Activated T-cell treated with anti-CD3 and anti-CD28 coated beads, Interleukin-2, amount 50 U/mL, for 48 hours (primary cell): Measurements from ENCODE around the gene DRAP1.

Experiments
- DNase-seq, 2 experiments: peaks; one replicate each; pipeline ENCODE4 v3.0.0-alpha.2; 2020

DRAP1 gene

GRCh38 chr11:65919141-65919572, at the start of gene DRAP1:
Gene DRAP1 (plus strand): TSS chr11:65919426. CDS start chr11:65919502, 76 bp downstream.
- DNase-seq = peak; percentile 98 to 99

GRCh38 chr11:65869643-65870306, 49.5 kb upstream of the DRAP1 start:
- no peak for DNase-seq

GRCh38 chr11:65870307-65870658, 48.9 kb upstream of the DRAP1 start:
- DNase-seq = no peak

GRCh38 chr11:65870706-65871681, 48.2 kb upstream of the DRAP1 start:
- DNase-seq = peak in 1 of 2 experiments; percentile 44

GRCh38 chr11:65871811-65872548, 47.2 kb upstream of the DRAP1 start:
- DNase-seq = no peak

- no peak for DNase-seq
These were observed 46.5 kb upstream of the DRAP1 start, which contains the start of gene EFEMP2 for GRCh38 chr11:65872586-65873317. Gene EFEMP2 (minus strand): TSS chr11:65872800. CDS start chr11:65872354, 446 bp downstream.

- DNase-seq = peak; percentile 100
These were observed 45.7 kb upstream of the DRAP1 start for GRCh38 chr11:65873318-65874156.

DNA sequence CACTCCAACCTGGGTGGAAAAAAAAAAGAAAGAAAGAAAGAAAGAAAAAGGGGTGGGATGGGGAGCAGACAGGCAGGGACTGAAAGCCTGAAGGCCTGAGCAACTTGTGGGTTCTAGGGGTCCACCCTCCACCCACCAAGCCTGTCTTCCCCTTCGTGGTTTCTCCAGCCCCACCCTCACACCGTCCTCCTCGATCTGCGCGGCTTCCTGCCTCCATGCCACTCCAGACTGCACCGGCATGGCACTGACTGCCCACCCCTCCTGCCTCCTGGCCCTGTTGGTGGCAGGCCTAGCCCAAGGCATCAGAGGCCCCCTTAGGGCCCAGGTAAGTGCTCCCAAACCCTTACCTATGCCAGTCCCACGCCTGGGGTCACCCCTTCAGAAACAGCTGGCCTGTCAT, 39.6 kb upstream of the DRAP1 start, which contains the start of gene CTSW:
Gene CTSW, plus strand, starts transcription at position 221 of the 400 bp plus-strand sequence. Its CDS starts 18 bp downstream, at position 239.
- DNase-seq = peak in 1 of 2 experiments; percentile 51

DNA sequence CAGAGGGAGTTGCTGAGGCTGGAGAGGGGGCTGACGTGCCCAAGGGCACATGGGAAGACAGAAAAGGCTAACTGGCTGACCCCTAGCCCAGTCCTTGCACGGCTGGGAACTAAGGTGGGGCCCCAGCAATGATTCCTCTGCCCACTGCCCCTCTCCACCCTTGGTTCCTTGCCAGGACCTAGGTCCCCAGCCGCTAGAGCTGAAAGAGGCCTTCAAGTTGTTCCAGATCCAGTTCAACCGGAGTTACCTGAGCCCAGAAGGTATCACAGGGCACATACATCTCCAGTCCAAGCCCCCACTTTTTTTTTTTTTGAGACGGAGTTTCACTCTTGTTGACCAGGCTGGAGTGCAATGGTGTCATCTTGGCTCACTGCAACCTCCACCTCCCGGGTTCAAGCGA, 39.2 kb upstream of the DRAP1 start:
- DNase-seq = no peak

DNA sequence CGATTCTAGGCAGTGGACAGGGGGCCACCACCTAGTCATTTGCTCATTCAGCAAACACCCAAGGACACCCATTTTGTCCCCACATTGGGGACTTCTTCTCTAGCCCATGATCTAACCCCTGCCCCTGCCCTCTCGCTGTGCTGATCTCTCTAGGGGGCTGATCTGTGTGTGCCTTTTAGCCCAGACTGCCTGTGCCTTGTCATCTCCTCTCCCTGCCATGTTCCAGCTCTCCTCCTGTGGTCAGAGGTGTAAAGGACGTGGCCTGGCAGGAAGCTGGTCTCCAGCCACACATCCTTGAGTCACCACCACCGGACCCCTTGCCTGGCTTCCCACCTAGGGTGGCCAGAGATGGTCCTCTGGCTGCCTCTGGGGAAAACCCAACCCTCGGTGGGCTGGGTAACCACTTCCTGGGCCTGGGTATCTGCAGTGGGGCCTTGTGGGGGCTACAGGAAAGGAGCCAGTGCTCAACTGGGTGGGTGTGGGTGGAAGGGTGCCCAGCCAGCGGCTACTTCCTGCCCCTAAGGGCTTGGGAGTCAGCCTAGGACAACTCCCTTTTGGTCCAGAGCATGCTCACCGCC, 38.3 kb upstream of the DRAP1 start:
- no peak for DNase-seq

DNA sequence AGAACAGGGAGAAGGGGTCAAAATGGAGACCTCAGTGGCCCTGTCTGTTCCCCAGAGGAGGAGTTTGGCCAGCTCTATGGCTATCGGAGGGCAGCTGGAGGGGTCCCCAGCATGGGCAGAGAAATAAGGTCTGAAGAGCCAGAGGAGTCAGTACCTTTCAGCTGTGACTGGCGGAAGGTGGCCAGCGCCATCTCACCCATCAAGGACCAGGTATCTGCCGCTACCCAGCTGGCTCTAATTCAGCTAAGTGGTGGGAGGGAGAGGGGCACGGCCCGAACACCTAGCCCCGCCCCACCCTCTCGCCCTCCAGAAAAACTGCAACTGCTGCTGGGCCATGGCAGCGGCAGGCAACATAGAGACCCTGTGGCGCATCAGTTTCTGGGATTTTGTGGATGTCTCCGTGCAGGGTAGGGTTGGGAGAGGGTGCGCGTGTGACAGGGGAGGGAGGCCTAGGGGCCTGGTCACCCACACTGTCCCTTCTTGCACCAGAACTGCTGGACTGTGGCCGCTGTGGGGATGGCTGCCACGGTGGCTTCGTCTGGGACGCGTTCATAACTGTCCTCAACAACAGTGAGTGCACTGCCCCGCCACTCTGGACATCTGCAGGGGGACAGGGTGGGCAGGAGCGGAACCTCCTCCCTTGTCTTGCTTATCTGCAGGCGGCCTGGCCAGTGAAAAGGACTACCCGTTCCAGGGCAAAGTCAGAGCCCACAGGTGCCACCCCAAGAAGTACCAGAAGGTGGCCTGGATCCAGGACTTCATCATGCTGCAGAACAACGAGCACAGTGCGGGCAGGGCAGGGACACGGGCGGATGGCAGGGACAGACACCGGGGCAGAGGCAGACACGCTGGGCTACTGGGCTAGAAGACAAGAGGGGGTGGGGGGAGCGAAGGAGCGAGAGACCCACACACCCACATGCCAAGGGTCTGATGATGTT, 36.8 kb upstream of the DRAP1 start:
- DNase-seq = no peak

DNA sequence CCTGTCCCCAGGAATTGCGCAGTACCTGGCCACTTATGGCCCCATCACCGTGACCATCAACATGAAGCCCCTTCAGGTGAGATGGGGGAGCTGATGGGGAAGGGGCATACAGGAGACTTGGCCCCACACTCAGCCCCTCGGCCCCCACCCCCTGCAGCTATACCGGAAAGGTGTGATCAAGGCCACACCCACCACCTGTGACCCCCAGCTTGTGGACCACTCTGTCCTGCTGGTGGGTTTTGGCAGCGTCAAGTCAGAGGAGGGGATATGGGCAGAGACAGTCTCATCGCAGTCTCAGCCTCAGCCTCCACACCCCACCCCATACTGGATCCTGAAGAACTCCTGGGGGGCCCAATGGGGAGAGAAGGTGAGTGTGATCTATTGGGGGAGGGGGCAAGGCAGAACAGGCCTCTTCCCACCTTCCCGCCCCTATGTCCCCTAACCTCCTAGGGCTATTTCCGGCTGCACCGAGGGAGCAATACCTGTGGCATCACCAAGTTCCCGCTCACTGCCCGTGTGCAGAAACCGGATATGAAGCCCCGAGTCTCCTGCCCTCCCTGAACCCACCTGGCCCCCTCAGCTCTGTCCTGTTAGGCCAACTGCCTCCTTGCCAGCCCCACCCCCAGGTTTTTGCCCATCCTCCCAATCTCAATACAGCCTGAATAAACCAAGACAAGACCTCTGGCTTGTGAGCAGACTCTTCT, 36.0 kb upstream of the DRAP1 start:
- DNase-seq = no peak

DNA sequence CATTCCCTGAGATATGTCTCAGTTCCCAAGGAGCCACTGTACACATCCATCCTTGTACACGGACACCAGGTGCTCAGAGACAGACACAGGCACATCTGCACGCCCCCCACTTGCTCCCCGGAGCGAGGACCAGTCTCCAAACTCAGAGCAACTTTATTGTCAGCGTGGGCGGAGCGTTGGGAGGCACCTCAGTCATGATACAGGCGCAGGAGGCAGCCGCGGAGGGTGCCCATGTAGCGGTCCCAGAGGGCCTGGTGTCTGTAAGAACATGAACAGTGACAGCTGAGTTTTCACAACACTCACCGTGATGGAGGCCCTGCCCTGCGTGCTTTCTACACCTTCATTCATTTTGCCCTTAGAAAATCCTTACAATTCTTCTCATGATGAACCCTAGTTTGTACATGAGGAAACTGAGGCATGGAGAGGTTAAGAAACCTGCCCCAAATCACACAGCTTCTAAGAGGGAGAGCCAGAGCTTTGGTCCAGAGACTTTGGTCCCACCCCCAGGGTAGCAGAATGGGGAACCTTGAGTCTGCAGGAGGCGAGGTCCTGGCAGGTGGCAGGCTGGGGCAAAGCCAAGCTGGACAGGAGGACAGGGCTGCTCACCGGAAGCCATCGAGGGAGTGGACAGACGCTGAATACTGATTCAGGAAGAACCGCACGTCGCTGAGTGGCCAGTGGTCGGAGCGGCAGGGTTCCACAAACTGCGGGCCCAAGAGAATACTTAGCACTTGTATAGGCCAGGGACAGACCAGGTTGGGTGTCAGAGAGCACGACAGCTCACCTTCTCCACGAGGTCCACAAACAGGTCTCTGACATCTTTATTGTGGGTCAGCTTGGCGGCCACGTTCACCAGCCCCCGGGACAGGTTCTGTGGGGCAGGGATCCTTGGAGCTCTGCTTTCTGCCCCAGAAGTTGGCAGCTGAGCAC, 35.2 kb upstream of the DRAP1 start:
- no peak for DNase-seq

DNA sequence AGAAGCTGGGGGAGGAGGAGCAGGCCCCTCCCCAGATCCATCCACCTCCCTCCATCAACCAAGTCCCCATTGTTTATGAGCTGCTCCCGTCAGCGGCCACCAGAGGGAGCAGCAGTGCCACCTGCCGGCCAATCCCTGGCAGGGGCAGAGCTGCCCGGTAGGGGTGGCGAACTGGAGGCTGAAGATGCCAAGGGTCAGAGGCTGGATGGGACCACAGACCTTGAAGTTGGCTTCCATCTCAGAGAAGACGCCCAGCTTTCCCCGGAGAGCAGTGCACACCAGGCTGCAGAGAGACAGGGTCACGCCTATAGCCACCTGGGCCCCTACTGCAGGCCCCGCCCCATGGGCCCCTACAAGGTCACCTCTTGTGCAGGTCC, 34.5 kb upstream of the DRAP1 start:
- peak; percentile 88 to 90 for DNase-seq

DNA sequence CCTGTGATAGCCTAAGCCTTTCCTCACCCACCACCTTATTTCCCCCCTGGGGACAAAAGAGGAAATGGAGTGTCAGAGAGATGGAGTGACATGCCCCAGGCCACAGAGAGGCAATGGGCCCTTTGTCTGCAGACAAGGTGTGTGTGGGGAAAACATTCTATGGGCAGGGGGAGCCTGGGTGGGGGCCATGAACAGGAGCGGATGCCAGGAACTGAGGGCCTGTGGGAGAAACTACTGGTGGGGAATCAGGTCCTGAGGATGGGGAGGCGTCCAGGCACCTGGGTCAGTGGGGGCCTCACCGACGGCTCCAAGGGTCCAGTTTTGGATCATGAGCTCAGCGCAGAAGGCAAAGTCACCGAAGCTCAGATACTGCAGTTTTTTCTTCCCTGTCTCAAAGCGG, 34.0 kb upstream of the DRAP1 start:
- DNase-seq = no peak

DNA sequence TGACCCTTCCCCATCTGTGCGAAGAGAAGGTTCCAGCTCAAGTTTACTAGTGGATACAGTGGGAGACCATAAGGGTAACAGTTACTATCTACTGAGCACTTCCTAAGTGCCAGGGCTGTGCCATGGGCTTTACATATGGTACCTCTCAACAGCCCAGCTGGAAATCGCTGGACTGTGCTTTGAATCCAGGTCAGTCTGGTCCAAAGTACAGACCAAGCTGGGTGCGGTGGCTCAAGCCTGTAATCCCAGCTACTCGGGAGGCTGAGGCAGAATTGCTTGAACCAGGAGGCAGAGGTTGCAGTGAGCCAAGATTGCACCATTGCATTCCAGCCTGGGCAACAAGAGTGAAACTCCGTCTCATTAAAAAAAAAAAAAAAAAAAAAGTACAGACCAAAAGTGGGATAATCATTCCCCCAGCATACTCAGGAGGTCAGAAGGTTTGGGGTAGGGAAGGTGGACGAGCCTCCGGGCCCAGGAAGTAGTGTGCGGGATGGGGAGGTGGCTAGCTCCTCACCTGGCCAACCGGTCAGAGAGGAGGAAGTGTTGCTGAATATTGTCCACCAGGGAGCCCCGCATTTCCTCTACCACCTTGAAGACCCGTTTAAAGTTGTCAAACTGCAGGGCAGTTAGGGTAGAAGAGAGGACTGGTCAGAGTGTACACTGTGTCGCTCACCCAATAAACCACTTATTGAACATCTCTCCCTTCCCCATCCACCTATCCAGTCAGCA, 33.3 kb upstream of the DRAP1 start:
- no peak for DNase-seq
